HepG2 (cell line): Measurements from ENCODE around the gene INTS1. TPM values are rescaled to one million over a fixed set of nuclear protein-coding genes. Genes with fewer than 3 reads are reported as not detected.
A peak's percentile ranks its signal among the peaks of the same experiment; 100 is the strongest.

Experiments
- ATF7-NPFF ChIP-seq: sonication (generic); formaldehyde crosslinking; IDR thresholded peaks from 2 replicates; pipeline ENCODE4 v1.8.1; 2023; ENCODE audit warnings: mild to moderate bottlenecking, low read depth, missing genetic modification reagents, moderate library complexity
- FIP1L1 ChIP-seq: fragments of 200-400 bp; formaldehyde crosslinking; IDR thresholded peaks from 2 replicates; pipeline ENCODE4 v1.6.1; 2018; ENCODE audit warnings: low read depth, mild to moderate bottlenecking, low read length, moderate library complexity, borderline replicate concordance; ENCODE audit not compliant: insufficient read depth
- HMGXB4 ChIP-seq, 2 experiments: sonication (generic) in 1 of 2; formaldehyde crosslinking in 1 of 2; IDR thresholded peaks; 2 replicates each; pipeline versions ENCODE4 v1.4.0 to v1.6.1; 2018 to 2020; ENCODE audit warnings: missing genetic modification reagents in 2 of 2, borderline replicate concordance in 1 of 2, low read depth in 1 of 2, mild to moderate bottlenecking in 1 of 2, missing biosample characterization in 1 of 2
- HNRNPLL ChIP-seq: fragments of 200-400 bp; formaldehyde crosslinking; IDR thresholded peaks from 2 replicates; pipeline ENCODE4 v1.6.1; 2017; ENCODE audit warnings: mild to moderate bottlenecking, low read depth, low read length; ENCODE audit not compliant: poor library complexity, severe bottlenecking
- JUN ChIP-seq: sonication (generic); formaldehyde crosslinking; IDR thresholded peaks from 2 replicates; pipeline ENCODE4 v1.4.0; 2020; ENCODE audit warnings: mild to moderate bottlenecking, missing genetic modification reagents
- KLF6 ChIP-seq: IDR thresholded peaks from 2 replicates; pipeline ENCODE4 v1.8.0; 2016; ENCODE audit warnings: missing biosample characterization, missing genetic modification reagents
- MIER3 ChIP-seq: IDR thresholded peaks from 2 replicates; pipeline ENCODE4 v1.6.1; 2016; ENCODE audit warnings: missing compliant biosample characterization, borderline replicate concordance
- MLLT10 ChIP-seq: sonication (generic); formaldehyde crosslinking; IDR thresholded peaks from 2 replicates; pipeline ENCODE4 v1.4.0; 2020; ENCODE audit warnings: missing genetic modification reagents
- NR2F6 ChIP-seq, 2 experiments: IDR thresholded peaks; 2 replicates each; pipeline ENCODE4 v1.6.1; 2016; ENCODE audit warnings: antibody characterized with exemption in 1 of 2, mild to moderate bottlenecking in 1 of 2
- PATZ1 ChIP-seq: sonication (generic); formaldehyde crosslinking; IDR thresholded peaks from 2 replicates; pipeline ENCODE4 v1.4.0; 2020; ENCODE audit warnings: missing genetic modification reagents
- RBFOX2 ChIP-seq: fragments of 200-400 bp; formaldehyde crosslinking; IDR thresholded peaks from 2 replicates; pipeline ENCODE4 v1.6.1; 2017; ENCODE audit warnings: low read depth, mild to moderate bottlenecking, low read length
- ZFAT ChIP-seq: sonication (generic); formaldehyde crosslinking; conservative IDR thresholded peaks from 2 replicates; pipeline ENCODE4 v1.8.1; 2023; ENCODE audit warnings: missing genetic modification reagents, inconsistent platforms
- ZNF205 ChIP-seq: IDR thresholded peaks from 2 replicates; pipeline ENCODE4 v1.6.1; 2018; ENCODE audit warnings: missing biosample characterization, missing genetic modification reagents
- ZNF264 ChIP-seq: sonication (generic); formaldehyde crosslinking; IDR thresholded peaks from 2 replicates; pipeline ENCODE4 v1.4.0; 2020; ENCODE audit warnings: missing genetic modification reagents
- ZNF354B ChIP-seq: sonication (generic); formaldehyde crosslinking; IDR thresholded peaks from 2 replicates; pipeline ENCODE4 v1.8.0; 2022; ENCODE audit warnings: mild to moderate bottlenecking, missing genetic modification reagents
- ZNF414 ChIP-seq: sonication (generic); formaldehyde crosslinking; IDR thresholded peaks from 2 replicates; pipeline ENCODE4 v1.5.0; 2020; ENCODE audit warnings: missing genetic modification reagents
- ZNF451 ChIP-seq: sonication (generic); formaldehyde crosslinking; IDR thresholded peaks from 2 replicates; pipeline ENCODE4 v1.5.0; 2020; ENCODE audit warnings: mild to moderate bottlenecking, missing genetic modification reagents
- ZNF501 ChIP-seq: sonication (generic); formaldehyde crosslinking; IDR thresholded peaks from 2 replicates; pipeline ENCODE4 v1.5.1; 2020; ENCODE audit warnings: mild to moderate bottlenecking, moderate library complexity, missing genetic modification reagents
- ZNF589 ChIP-seq: sonication (generic); formaldehyde crosslinking; conservative IDR thresholded peaks from 2 replicates; pipeline ENCODE4 v1.8.0; 2022; ENCODE audit warnings: mild to moderate bottlenecking, moderate library complexity, missing genetic modification reagents
- ZNF678 ChIP-seq: sonication (generic); formaldehyde crosslinking; IDR thresholded peaks from 2 replicates; pipeline ENCODE4 v1.4.0; 2020; ENCODE audit warnings: mild to moderate bottlenecking, missing genetic modification reagents
- ZNF839 ChIP-seq: sonication (generic); formaldehyde crosslinking; IDR thresholded peaks from 2 replicates; pipeline ENCODE4 v1.4.0; 2020; ENCODE audit warnings: missing genetic modification reagents, mild to moderate bottlenecking, borderline replicate concordance
- ZNF883 ChIP-seq: sonication (generic); formaldehyde crosslinking; IDR thresholded peaks from 2 replicates; pipeline ENCODE4 v1.5.1; 2020; ENCODE audit warnings: mild to moderate bottlenecking, missing genetic modification reagents; ENCODE audit errors: not compliant biosample characterization
- ZSCAN20 ChIP-seq: sonication (generic); formaldehyde crosslinking; IDR thresholded peaks from 2 replicates; pipeline ENCODE4 v1.4.0; 2020; ENCODE audit warnings: missing genetic modification reagents, mild to moderate bottlenecking, borderline replicate concordance
- ZUFSP ChIP-seq: sonication (generic); formaldehyde crosslinking; IDR thresholded peaks from 2 replicates; pipeline ENCODE4 v1.9.0; 2021; ENCODE audit warnings: missing genetic modification reagents, mild to moderate bottlenecking, borderline replicate concordance
- polyA plus RNA-seq, 8 experiments: library from polyadenylated mRNA; depleted of rRNA in 3 of 8; stranded (reverse) in 7 of 8; unstranded in 1 of 8; fragments of >200 nt; fragmentation: Illumina TruSeq in 4 of 8; extraction: Trizol in 4 of 8; gene quantifications; 2 replicates each; pipeline versions ENCODE4 v1.2.1 to v1.2.3, GENCODE V29; 2011 to 2016; ENCODE audit warnings: low read depth in 4 of 8, missing spikeins in 1 of 8, mixed read lengths in 1 of 8; ENCODE audit not compliant: insufficient read depth in 1 of 8
- total RNA-seq, 5 experiments: library from RNA; depleted of rRNA; stranded (reverse); fragments of >200 nt; fragmentation: Illumina TruSeq; extraction: Trizol; gene quantifications; 2 replicates each; pipeline ENCODE4 v1.2.3, GENCODE V29; 2016; ENCODE audit warnings: low read depth in 1 of 5

INTS1 gene
- total and polyA plus RNA-seq, 2 of the 13 experiments (the other 11 are each of a cell fraction or from before 2014, with no cell fraction given): 13.7 to 29.0 TPM

- no peak for TF ChIP-seq ZUFSP (CRISPR knock-in tag)
- no peak for TF ChIP-seq ZNF414
- no peak for TF ChIP-seq JUN
- no peak for TF ChIP-seq ZFAT (CRISPR knock-in tag)
- TF ChIP-seq KLF6 (CRISPR knock-in tag): no peak
- TF ChIP-seq ZNF883 (CRISPR knock-in tag): peak; percentile 53
- no peak for TF ChIP-seq ZSCAN20
- peak; percentile 25 for TF ChIP-seq HNRNPLL
- TF ChIP-seq ZNF264 (CRISPR knock-in tag): no peak
- TF ChIP-seq ZNF589: 0 out of 2 replicates have a peak, but pooled peaks have one; percentile 57
- peak; percentile 47; the same call in 1 of the 2 replicates for TF ChIP-seq ZNF501 (CRISPR knock-in tag)
- peak; percentile 36; the same call in 1 of the 2 replicates for TF ChIP-seq ZNF205
- TF ChIP-seq RBFOX2: peak; percentile 38; the same call in 1 of the 2 replicates
- TF ChIP-seq ZNF839: no peak
- no peak for TF ChIP-seq MLLT10 (CRISPR knock-in tag)
- no peak for TF ChIP-seq ZNF678 (CRISPR knock-in tag)
- no peak for TF ChIP-seq MIER3
- TF ChIP-seq ZNF354B (CRISPR knock-in tag): no peak
- peak; percentile 48 for TF ChIP-seq PATZ1 (CRISPR knock-in tag)
- TF ChIP-seq ZNF451 (CRISPR knock-in tag): no peak
- no peak for TF ChIP-seq FIP1L1
- TF ChIP-seq NR2F6 (IDR thresholded peaks at IDR 0.05): no peak
- no peak; the same call in 1 of the 2 replicates for TF ChIP-seq NR2F6 (CRISPR knock-in tag; IDR thresholded peaks at IDR 0.05)
- peak; percentile 40; the same call in 1 of the 2 replicates for TF ChIP-seq ATF7-NPFF
- TF ChIP-seq HMGXB4 (CRISPR knock-in tag; IDR thresholded peaks at IDR 0.05; ENCODE audit: borderline replicate concordance in 1 of 2, low read depth in 1 of 2): peak; percentile 35 to 57; a peak in 1 of 4 replicates
These were observed 30.2 kb downstream of the INTS1 start (continued) for GRCh38 chr7:1473864-1474512.
